ENCODE data around the gene CDC123.
A peak's percentile ranks its signal among the peaks of the same experiment; 100 is the strongest.

The CDC123 gene

GRCh38 chr10:12189426-12189825 lies 6.6 kb upstream of the CDC123 start:
- H3K4me3 ChIP-seq (ENCODE audit: control insufficient read depth, low read depth, low read length), result no peak overlapping the region
- DNase-seq (ENCODE audit: low read depth), result no peak
- TF ChIP-seq CTCF (IDR thresholded peaks at IDR 0.05; ENCODE audit: control insufficient read depth, insufficient read depth, low read depth, low read length, missing control alignments), result no peak

- TF ChIP-seq CTCF (IDR thresholded peaks at IDR 0.05; ENCODE audit: control insufficient read depth, insufficient read depth, low read depth, low read length, missing control alignments), result no peak
- no peak for DNase-seq (ENCODE audit: low read depth)
- H3K4me3 ChIP-seq (ENCODE audit: control insufficient read depth, low read depth, low read length), result no peak overlapping the region
These were observed 4.3 kb upstream of the CDC123 start for GRCh38 chr10:12191715-12192114.

GRCh38 chr10:12193193-12193592 lies 2.8 kb upstream of the CDC123 start:
- no peak for TF ChIP-seq CTCF (IDR thresholded peaks at IDR 0.05; ENCODE audit: control insufficient read depth, insufficient read depth, low read depth, low read length, missing control alignments)
- DNase-seq (ENCODE audit: low read depth), result peak; percentile 49
- H3K4me3 ChIP-seq (ENCODE audit: control insufficient read depth, low read depth, low read length), result no peak overlapping the region

GRCh38 chr10:12194752-12195271 lies 1.2 kb upstream of the CDC123 start:
- peak overlapping the region; percentile 76 for H3K4me3 ChIP-seq (ENCODE audit: control insufficient read depth, low read depth, low read length)
- no peak for TF ChIP-seq CTCF (IDR thresholded peaks at IDR 0.05; ENCODE audit: control insufficient read depth, insufficient read depth, low read depth, low read length, missing control alignments)
- no peak for DNase-seq (ENCODE audit: low read depth)

GRCh38 chr10:12195281-12195602 lies 746 bp upstream of the CDC123 start:
- TF ChIP-seq CTCF (IDR thresholded peaks at IDR 0.05; ENCODE audit: control insufficient read depth, insufficient read depth, low read depth, low read length, missing control alignments), result no peak
- no peak for DNase-seq (ENCODE audit: low read depth)
- H3K4me3 ChIP-seq (ENCODE audit: control insufficient read depth, low read depth, low read length), result peak overlapping the region; percentile 76

GRCh38 chr10:12196531-12197211 lies 683 bp downstream of the CDC123 start:
- H3K4me3 ChIP-seq (ENCODE audit: control insufficient read depth, low read depth, low read length), result peak overlapping the region; percentile 76
- DNase-seq (ENCODE audit: low read depth), result no peak
- no peak for TF ChIP-seq CTCF (IDR thresholded peaks at IDR 0.05; ENCODE audit: control insufficient read depth, insufficient read depth, low read depth, low read length, missing control alignments)
